ENCODE results near the gene MYT1. TPM values are rescaled to one million over a fixed set of nuclear protein-coding genes. Genes with fewer than 3 reads are reported as not detected.

MYT1 gene
- total and polyA plus RNA-seq, 2 of the 13 experiments (the other 11 are each of a cell fraction or from before 2014, with no cell fraction given) = 0.58 to 2.5 TPM

DNA sequence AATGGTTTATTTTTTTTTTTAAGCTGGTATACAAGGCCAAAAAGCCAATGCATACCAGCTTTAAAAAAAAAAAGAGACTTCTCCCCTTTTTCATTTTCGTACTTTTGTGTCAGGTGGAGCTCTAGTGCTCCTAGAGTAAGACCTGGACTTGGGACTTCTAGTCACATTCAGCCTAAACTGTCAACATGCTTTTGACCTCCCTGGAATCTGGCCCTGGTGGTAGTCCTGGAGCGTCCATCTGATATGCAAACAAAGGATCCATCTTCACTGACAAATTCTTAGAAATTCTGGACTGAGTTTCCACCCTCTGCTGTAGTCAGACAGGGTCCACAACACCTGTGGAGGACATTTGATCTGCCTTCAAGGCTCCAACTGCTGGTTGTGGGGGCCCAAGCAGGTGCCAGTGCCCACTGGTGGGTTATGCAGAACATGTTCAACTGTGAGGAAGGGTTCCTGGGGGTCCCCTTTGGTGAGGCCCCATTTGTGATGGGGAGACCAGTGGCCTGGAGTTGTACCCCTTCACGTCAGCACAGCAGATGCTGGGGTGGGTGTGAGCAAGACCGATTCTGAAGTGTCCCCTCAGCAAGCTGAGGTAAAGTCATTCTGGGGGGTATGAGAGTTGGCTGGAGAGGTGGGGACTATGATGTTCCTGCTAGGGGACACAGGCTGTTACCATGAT, 78.7 kb downstream of the MYT1 start (continued):
- TF ChIP-seq, protein P1, sequence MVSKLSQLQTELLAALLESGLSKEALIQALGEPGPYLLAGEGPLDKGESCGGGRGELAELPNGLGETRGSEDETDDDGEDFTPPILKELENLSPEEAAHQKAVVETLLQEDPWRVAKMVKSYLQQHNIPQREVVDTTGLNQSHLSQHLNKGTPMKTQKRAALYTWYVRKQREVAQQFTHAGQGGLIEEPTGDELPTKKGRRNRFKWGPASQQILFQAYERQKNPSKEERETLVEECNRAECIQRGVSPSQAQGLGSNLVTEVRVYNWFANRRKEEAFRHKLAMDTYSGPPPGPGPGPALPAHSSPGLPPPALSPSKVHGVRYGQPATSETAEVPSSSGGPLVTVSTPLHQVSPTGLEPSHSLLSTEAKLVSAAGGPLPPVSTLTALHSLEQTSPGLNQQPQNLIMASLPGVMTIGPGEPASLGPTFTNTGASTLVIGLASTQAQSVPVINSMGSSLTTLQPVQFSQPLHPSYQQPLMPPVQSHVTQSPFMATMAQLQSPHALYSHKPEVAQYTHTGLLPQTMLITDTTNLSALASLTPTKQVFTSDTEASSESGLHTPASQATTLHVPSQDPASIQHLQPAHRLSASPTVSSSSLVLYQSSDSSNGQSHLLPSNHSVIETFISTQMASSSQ (IDR thresholded peaks at IDR 0.05; ENCODE audit: low read depth) = peak; percentile 64; the same call in 1 of the 2 replicates
- TF ChIP-seq, protein P1 (CRISPR knock-in tag; IDR thresholded peaks at IDR 0.05; ENCODE audit: borderline replicate concordance) = peak; percentile 77; the same call in 1 of the 2 replicates
- peak; percentile 72; the same call in 1 of the 2 replicates for TF ChIP-seq NFIC (IDR thresholded peaks at IDR 0.05; ENCODE audit: low read length)
- TF ChIP-seq ZNF20 (CRISPR knock-in tag; IDR thresholded peaks at IDR 0.05) = no peak
- peak; percentile 89 for TF ChIP-seq GATAD2A (CRISPR knock-in tag; IDR thresholded peaks at IDR 0.05)
- peak; percentile 38; the same call in 1 of the 2 replicates for TF ChIP-seq ZFP37 (CRISPR knock-in tag; IDR thresholded peaks at IDR 0.05; ENCODE audit: borderline replicate concordance)
- TF ChIP-seq NKX3-1 (CRISPR knock-in tag; IDR thresholded peaks at IDR 0.05) = no peak
- no peak for TF ChIP-seq ZNF75D (CRISPR knock-in tag; IDR thresholded peaks at IDR 0.05; ENCODE audit: borderline replicate concordance)
- peak; percentile 44; the same call in 1 of the 2 replicates for TF ChIP-seq ETV5 (CRISPR knock-in tag; IDR thresholded peaks at IDR 0.05; ENCODE audit: borderline replicate concordance)
- no peak for TF ChIP-seq ZNF879 (CRISPR knock-in tag; IDR thresholded peaks at IDR 0.05)
- peak; percentile 81; the same call in 1 of the 2 replicates for TF ChIP-seq ZNF501 (CRISPR knock-in tag; IDR thresholded peaks at IDR 0.05)
- peak; percentile 56 for TF ChIP-seq SPEN (CRISPR knock-in tag; IDR thresholded peaks at IDR 0.05; ENCODE audit: low read depth)
- TF ChIP-seq, protein P2, sequence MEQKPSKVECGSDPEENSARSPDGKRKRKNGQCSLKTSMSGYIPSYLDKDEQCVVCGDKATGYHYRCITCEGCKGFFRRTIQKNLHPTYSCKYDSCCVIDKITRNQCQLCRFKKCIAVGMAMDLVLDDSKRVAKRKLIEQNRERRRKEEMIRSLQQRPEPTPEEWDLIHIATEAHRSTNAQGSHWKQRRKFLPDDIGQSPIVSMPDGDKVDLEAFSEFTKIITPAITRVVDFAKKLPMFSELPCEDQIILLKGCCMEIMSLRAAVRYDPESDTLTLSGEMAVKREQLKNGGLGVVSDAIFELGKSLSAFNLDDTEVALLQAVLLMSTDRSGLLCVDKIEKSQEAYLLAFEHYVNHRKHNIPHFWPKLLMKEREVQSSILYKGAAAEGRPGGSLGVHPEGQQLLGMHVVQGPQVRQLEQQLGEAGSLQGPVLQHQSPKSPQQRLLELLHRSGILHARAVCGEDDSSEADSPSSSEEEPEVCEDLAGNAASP (CRISPR knock-in tag; IDR thresholded peaks at IDR 0.05; ENCODE audit: borderline replicate concordance) = peak; percentile 88; the same call in 1 of the 2 replicates
- no peak for TF ChIP-seq JARID2 (CRISPR knock-in tag; IDR thresholded peaks at IDR 0.05; ENCODE audit: insufficient replicate concordance)
- TF ChIP-seq, protein P3, sequence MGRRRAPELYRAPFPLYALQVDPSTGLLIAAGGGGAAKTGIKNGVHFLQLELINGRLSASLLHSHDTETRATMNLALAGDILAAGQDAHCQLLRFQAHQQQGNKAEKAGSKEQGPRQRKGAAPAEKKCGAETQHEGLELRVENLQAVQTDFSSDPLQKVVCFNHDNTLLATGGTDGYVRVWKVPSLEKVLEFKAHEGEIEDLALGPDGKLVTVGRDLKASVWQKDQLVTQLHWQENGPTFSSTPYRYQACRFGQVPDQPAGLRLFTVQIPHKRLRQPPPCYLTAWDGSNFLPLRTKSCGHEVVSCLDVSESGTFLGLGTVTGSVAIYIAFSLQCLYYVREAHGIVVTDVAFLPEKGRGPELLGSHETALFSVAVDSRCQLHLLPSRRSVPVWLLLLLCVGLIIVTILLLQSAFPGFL (CRISPR knock-in tag; IDR thresholded peaks at IDR 0.05) = no peak
- TF ChIP-seq GABPB1 (CRISPR knock-in tag; IDR thresholded peaks at IDR 0.05) = peak; percentile 15; the same call in 1 of the 2 replicates
- TF ChIP-seq, protein P4, sequence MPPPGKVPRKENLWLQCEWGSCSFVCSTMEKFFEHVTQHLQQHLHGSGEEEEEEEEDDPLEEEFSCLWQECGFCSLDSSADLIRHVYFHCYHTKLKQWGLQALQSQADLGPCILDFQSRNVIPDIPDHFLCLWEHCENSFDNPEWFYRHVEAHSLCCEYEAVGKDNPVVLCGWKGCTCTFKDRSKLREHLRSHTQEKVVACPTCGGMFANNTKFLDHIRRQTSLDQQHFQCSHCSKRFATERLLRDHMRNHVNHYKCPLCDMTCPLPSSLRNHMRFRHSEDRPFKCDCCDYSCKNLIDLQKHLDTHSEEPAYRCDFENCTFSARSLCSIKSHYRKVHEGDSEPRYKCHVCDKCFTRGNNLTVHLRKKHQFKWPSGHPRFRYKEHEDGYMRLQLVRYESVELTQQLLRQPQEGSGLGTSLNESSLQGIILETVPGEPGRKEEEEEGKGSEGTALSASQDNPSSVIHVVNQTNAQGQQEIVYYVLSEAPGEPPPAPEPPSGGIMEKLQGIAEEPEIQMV (CRISPR knock-in tag; IDR thresholded peaks at IDR 0.05; ENCODE audit: low read depth) = no peak

Measured in HepG2 (cell line).